ENCODE data around the gene RETREG2. TPM values are rescaled to one million over a fixed set of nuclear protein-coding genes. Genes with fewer than 3 reads are reported as not detected.

Gene RETREG2
- total RNA-seq, 1 experiment from 2014 or later = 63.7 TPM

- H3K79me2 ChIP-seq (ENCODE audit: insufficient read depth, low read length) = no peaks in the 10 kb centered on the region
- ChIA-PET CTCF (interaction anchor here (1.2 to 2.3 kb wide), 2 partner anchors 12 to 129 kb away, joined by 3 to 7 read pairs; no protein-coding TSS in a partner anchor), POLR2A (no interaction called here), RAD21 (ENCODE audit: low non-redundant PET in 1 of 2, low total read pairs in 2 of 2, uncharacterized antibody in 2 of 2, unreplicated experiment in 2 of 2) (no interaction called here)
- intact Hi-C loops (cut with micrococcal nuclease) = no loop called here
- no peak overlapping the region for H3K27ac ChIP-seq (ENCODE audit: low read depth, low read length)
- no peak overlapping the region for H3K4me3 ChIP-seq (replicated peaks in 1 of 2; ENCODE audit: low read depth in 1 of 2, low read length in 2 of 2)
- H3K4me2 ChIP-seq (ENCODE audit: low read length) = no peak overlapping the region
- TF ChIP-seq POLR2A (IDR thresholded peaks at IDR 0.05; ENCODE audit: borderline replicate concordance, extremely low read depth, insufficient read depth, insufficient read length) (no peak), SP1 (IDR thresholded peaks at IDR 0.05; ENCODE audit: low read depth) (no peak), EZH2phosphoT487 (IDR thresholded peaks at IDR 0.05; ENCODE audit: borderline replicate concordance) (no peak), CBX3 (IDR thresholded peaks at IDR 0.05; ENCODE audit: low read depth) (no peak), JUND (IDR thresholded peaks at IDR 0.05) (no peak), RAD21 (IDR thresholded peaks at IDR 0.05; ENCODE audit: low read depth) (no peak), YY1 (IDR thresholded peaks at IDR 0.05; ENCODE audit: extremely low read depth, insufficient replicate concordance, low read depth, low read length) (no peak), EGR1 (IDR thresholded peaks at IDR 0.05; ENCODE audit: low read depth) (no peak), ZFX (IDR thresholded peaks at IDR 0.05) (no peak), REST (IDR thresholded peaks at IDR 0.05; ENCODE audit: low read depth) (no peak), POLR2AphosphoS5 (IDR thresholded peaks at IDR 0.05; ENCODE audit: low read depth, low read length) (no peak), CEBPB (IDR thresholded peaks at IDR 0.05; ENCODE audit: low read depth) (no peak), EZH2 (IDR thresholded peaks at IDR 0.05) (no peak), ELF1 (IDR thresholded peaks at IDR 0.05; ENCODE audit: borderline replicate concordance, low read depth) (no peak), TCF7L2 (IDR thresholded peaks at IDR 0.05; ENCODE audit: borderline replicate concordance, extremely low read depth, insufficient read depth, insufficient read length) (no peak), ZNF274 (IDR thresholded peaks at IDR 0.05; ENCODE audit: low read depth, low read length) (no peak), FOSL1 (IDR thresholded peaks at IDR 0.05; ENCODE audit: low read depth) (no peak)
- TF ChIP-seq, protein P1, sequence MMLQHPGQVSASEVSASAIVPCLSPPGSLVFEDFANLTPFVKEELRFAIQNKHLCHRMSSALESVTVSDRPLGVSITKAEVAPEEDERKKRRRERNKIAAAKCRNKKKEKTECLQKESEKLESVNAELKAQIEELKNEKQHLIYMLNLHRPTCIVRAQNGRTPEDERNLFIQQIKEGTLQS (IDR thresholded peaks at IDR 0.05) = no peak
- TF ChIP-seq, protein P2, sequence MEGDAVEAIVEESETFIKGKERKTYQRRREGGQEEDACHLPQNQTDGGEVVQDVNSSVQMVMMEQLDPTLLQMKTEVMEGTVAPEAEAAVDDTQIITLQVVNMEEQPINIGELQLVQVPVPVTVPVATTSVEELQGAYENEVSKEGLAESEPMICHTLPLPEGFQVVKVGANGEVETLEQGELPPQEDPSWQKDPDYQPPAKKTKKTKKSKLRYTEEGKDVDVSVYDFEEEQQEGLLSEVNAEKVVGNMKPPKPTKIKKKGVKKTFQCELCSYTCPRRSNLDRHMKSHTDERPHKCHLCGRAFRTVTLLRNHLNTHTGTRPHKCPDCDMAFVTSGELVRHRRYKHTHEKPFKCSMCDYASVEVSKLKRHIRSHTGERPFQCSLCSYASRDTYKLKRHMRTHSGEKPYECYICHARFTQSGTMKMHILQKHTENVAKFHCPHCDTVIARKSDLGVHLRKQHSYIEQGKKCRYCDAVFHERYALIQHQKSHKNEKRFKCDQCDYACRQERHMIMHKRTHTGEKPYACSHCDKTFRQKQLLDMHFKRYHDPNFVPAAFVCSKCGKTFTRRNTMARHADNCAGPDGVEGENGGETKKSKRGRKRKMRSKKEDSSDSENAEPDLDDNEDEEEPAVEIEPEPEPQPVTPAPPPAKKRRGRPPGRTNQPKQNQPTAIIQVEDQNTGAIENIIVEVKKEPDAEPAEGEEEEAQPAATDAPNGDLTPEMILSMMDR (IDR thresholded peaks at IDR 0.05 in 2 of 3, conservative IDR thresholded peaks at IDR 0.05 in 1 of 3; ENCODE audit: borderline replicate concordance in 1 of 3, insufficient read depth in 1 of 3, low read depth in 2 of 3, low read length in 2 of 3) = no peak
- TF ChIP-seq, protein P3, sequence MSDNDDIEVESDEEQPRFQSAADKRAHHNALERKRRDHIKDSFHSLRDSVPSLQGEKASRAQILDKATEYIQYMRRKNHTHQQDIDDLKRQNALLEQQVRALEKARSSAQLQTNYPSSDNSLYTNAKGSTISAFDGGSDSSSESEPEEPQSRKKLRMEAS (IDR thresholded peaks at IDR 0.05) = no peak
- no peaks in the 10 kb centered on the region for H3K9me3 ChIP-seq (ENCODE audit: control insufficient read depth in 1 of 2, insufficient read depth in 1 of 2, low read depth in 1 of 2, low read length in 2 of 2)
- no peak overlapping the region for H3K9ac ChIP-seq (ENCODE audit: low read length)
- H3K36me3 ChIP-seq (ENCODE audit: control insufficient read depth in 1 of 2, insufficient read depth in 2 of 2, low read length in 2 of 2) = no peaks in the 10 kb centered on the region
- no peak overlapping the region for H2AFZ ChIP-seq (ENCODE audit: low read depth, low read length, poor library complexity, severe bottlenecking)
- no peaks in the 10 kb centered on the region for H4K20me1 ChIP-seq (ENCODE audit: insufficient read depth)
- no peak for ATAC-seq
- no peak for DNase-seq (ENCODE audit: low read depth, low spot score)
- H3K27me3 ChIP-seq (ENCODE audit: insufficient read depth, low read length) = no peaks in the 10 kb centered on the region
- H3K4me1 ChIP-seq (ENCODE audit: control insufficient read depth in 1 of 2, insufficient read depth in 2 of 2, low read length in 2 of 2) = peaks cover 0 to 2% of the 10 kb centered on the region in 2 experiments; a peak in 1 of 4 replicates
- no TSS peak for BruUV-seq (replicated peaks)
- no peaks in the 10 kb centered on the region for H3K9me2 ChIP-seq (ENCODE audit: insufficient read depth)
Observed at GRCh38 chr2:219131327-219131726, 46.7 kb upstream of the RETREG2 start.

All from HCT116 (cell line).